Neural progenitor cell (in vitro differentiated cells): ENCODE data around the gene ZMYND11.

Source experiments
- EZH2 ChIP-seq: fragments of 200-600 bp; sonication (generic); IDR thresholded peaks from 2 replicates; pipeline ENCODE4 v1.6.1; 2017; ENCODE audit warnings: antibody characterized with exemption, mild to moderate bottlenecking, moderate library complexity
- EZH2phosphoT487 ChIP-seq: fragments of 200-600 bp; sonication (generic); IDR thresholded peaks from 2 replicates; pipeline ENCODE4 v1.6.1; 2017; ENCODE audit warnings: antibody characterized with exemption
- TF ChIP-seq, protein P1 (sequence below): fragments of 200-600 bp; sonication (generic); IDR thresholded peaks from 2 replicates; pipeline ENCODE4 v1.5.1; 2017; ENCODE audit warnings: antibody characterized with exemption, mild to moderate bottlenecking

DNA sequence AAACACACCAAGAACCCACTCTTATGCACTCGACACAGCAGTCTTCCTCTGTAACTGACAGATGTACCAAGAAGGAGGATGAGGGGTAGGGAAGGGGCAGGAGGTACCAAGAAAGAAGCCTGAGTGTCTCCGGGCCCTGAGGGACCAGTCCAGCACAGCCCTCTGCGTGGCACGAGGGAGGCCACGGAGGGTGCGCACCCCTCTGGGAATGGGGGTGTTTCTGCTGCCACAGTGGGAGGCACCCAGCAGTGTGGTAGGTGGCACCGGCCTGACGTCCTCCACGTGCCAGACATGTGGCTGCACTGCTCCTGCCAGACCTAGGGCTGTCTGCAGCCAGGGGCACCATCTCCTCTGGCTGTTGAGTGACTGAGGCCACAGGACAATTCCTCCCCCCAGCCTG, 154.3 kb downstream of the ZMYND11 start:
- TF ChIP-seq, protein P1, sequence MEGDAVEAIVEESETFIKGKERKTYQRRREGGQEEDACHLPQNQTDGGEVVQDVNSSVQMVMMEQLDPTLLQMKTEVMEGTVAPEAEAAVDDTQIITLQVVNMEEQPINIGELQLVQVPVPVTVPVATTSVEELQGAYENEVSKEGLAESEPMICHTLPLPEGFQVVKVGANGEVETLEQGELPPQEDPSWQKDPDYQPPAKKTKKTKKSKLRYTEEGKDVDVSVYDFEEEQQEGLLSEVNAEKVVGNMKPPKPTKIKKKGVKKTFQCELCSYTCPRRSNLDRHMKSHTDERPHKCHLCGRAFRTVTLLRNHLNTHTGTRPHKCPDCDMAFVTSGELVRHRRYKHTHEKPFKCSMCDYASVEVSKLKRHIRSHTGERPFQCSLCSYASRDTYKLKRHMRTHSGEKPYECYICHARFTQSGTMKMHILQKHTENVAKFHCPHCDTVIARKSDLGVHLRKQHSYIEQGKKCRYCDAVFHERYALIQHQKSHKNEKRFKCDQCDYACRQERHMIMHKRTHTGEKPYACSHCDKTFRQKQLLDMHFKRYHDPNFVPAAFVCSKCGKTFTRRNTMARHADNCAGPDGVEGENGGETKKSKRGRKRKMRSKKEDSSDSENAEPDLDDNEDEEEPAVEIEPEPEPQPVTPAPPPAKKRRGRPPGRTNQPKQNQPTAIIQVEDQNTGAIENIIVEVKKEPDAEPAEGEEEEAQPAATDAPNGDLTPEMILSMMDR = no peak
- TF ChIP-seq EZH2phosphoT487 (no peak), EZH2 (no peak)
